H1 (cell line): ENCODE results near the gene CRNKL1. TPM values are rescaled to one million over a fixed set of nuclear protein-coding genes. Genes with fewer than 3 reads are reported as not detected.

Experiments
- CTCF ChIA-PET: fragments of 300-600 bp; sonication (Branson Sonifier 250); formaldehyde crosslinking; loops from one replicate; lab custom pipeline; 2021; ENCODE audit not compliant: partially characterized antibody; lab: Charles Lee
- POLR2A ChIA-PET: fragments of 300-600 bp; sonication (Branson Sonifier 250); formaldehyde crosslinking; loops from one replicate; lab custom pipeline; 2021; ENCODE audit warnings: inconsistent platforms; ENCODE audit not compliant: partially characterized antibody; lab: Charles Lee
- DNase-seq, 2 experiments: peaks; one replicate each; pipeline versions ENCODE4 v3.0.0 to v3.0.0-alpha.2; 2010 to 2022; ENCODE audit warnings: low spot score in 2 of 2, low read depth in 1 of 2, mixed read lengths in 1 of 2
- FAIRE-seq: peaks from 2 replicates; lab custom pipeline; 2011; peaks lifted over from hg19 to GRCh38; lab: Jason Lieb, UNC
- H2AFZ ChIP-seq: 2 replicates; pipeline ENCODE4 v1.8.1; 2012; ENCODE audit warnings: low read length, inconsistent platforms
- H2AK5ac ChIP-seq: 2 replicates; pipeline ENCODE4 v1.6.1; 2013; ENCODE audit warnings: low read depth, low read length
- H2BK120ac ChIP-seq: replicated peaks from 2 replicates; pipeline ENCODE3; 2013; ENCODE audit warnings: low read depth, low read length, inconsistent platforms
- H2BK12ac ChIP-seq: 2 replicates; pipeline ENCODE4 v1.6.1; 2013; ENCODE audit warnings: low read depth, low read length
- H2BK15ac ChIP-seq: 2 replicates; pipeline ENCODE4 v1.6.1; 2013; ENCODE audit warnings: low read length
- H2BK20ac ChIP-seq: 2 replicates; pipeline ENCODE4 v1.6.1; 2013; ENCODE audit warnings: low read length
- H2BK5ac ChIP-seq: 2 replicates; pipeline ENCODE4 v1.6.1; 2013; ENCODE audit warnings: low read depth, low read length
- H3K14ac ChIP-seq: 2 replicates; pipeline ENCODE4 v1.6.1; 2013; ENCODE audit warnings: inconsistent platforms; ENCODE audit not compliant: insufficient read length
- H3K18ac ChIP-seq: 2 replicates; pipeline ENCODE4 v1.6.1; 2013; ENCODE audit warnings: low read length; ENCODE audit errors: extremely low read depth
- H3K23ac ChIP-seq: 2 replicates; pipeline ENCODE4 v1.6.1; 2013; ENCODE audit warnings: inconsistent platforms; ENCODE audit not compliant: insufficient read length
- H3K23me2 ChIP-seq: 2 replicates; pipeline ENCODE4 v1.6.1; 2013; ENCODE audit warnings: low read depth, low read length
- H3K27ac ChIP-seq: 2 replicates; pipeline ENCODE4 v1.6.1; 2011; ENCODE audit warnings: low read depth, low read length, inconsistent platforms
- H3K27me3 ChIP-seq, 4 experiments: replicated peaks in 1 of 4; 1 replicate in 1 of 4; 2 replicates in 3 of 4; pipeline versions ENCODE4 v1.6.1 to v1.8.1; 2011 to 2013; ENCODE audit warnings: low read length in 3 of 4, mild to moderate bottlenecking in 3 of 4, inconsistent platforms in 2 of 4, mixed read lengths in 2 of 4, moderate library complexity in 1 of 4; ENCODE audit not compliant: control insufficient read depth in 3 of 4, insufficient read depth in 3 of 4; ENCODE audit errors: extremely low read depth in 1 of 4
- H3K36me3 ChIP-seq, 4 experiments: 2 replicates each; pipeline versions ENCODE4 v1.6.1 to v1.8.1; 2011 to 2013; ENCODE audit warnings: mild to moderate bottlenecking in 4 of 4, low read length in 3 of 4, moderate library complexity in 2 of 4, control low read depth in 1 of 4, inconsistent platforms in 1 of 4; ENCODE audit not compliant: insufficient read depth in 4 of 4, control insufficient read depth in 2 of 4
- H3K4ac ChIP-seq: replicated peaks from 2 replicates; pipeline ENCODE3; 2013; ENCODE audit warnings: low read length, low read depth, mixed read lengths, inconsistent platforms; ENCODE audit not compliant: insufficient read length
- H3K4me1 ChIP-seq, 4 experiments: replicated peaks in 1 of 4; 1 replicate in 1 of 4; 2 replicates in 3 of 4; pipeline versions ENCODE4 v1.6.1 to v1.8.1; 2011 to 2013; ENCODE audit warnings: low read length in 3 of 4, inconsistent platforms in 2 of 4, mixed read lengths in 1 of 4; ENCODE audit not compliant: insufficient read depth in 4 of 4, control insufficient read depth in 3 of 4
- H3K4me2 ChIP-seq, 2 experiments: 2 replicates each; pipeline versions ENCODE4 v1.6.1 to v1.8.1; 2011 to 2013; ENCODE audit warnings: low read depth in 2 of 2, low read length in 2 of 2, control low read depth in 1 of 2, inconsistent platforms in 1 of 2, mild to moderate bottlenecking in 1 of 2; ENCODE audit not compliant: insufficient read depth in 1 of 2
- H3K4me3 ChIP-seq, 4 experiments: fragments of 200-600, 300-600 bp in 1 of 4; sonication (generic), shearing (Covaris generic), sonication (Bioruptor Twin) in 1 of 4; 2 replicates each; pipeline versions ENCODE4 v1.5.1 to v1.8.1; 2011 to 2016; ENCODE audit warnings: low read length in 4 of 4, low read depth in 3 of 4, control low read depth in 2 of 4, inconsistent platforms in 2 of 4, mild to moderate bottlenecking in 2 of 4, mixed read lengths in 1 of 4, moderate library complexity in 1 of 4; ENCODE audit not compliant: insufficient read depth in 2 of 4; ENCODE audit errors: extremely low read depth in 1 of 4
- H3K56ac ChIP-seq: replicated peaks from 2 replicates; pipeline ENCODE3; 2013; ENCODE audit warnings: low read depth, mild to moderate bottlenecking, mixed read lengths, low read length, inconsistent platforms; ENCODE audit not compliant: insufficient read length
- H3K79me1 ChIP-seq: 2 replicates; pipeline ENCODE4 v1.6.1; 2013; ENCODE audit warnings: low read depth, low read length, control low read depth
- H3K79me2 ChIP-seq, 2 experiments: 2 replicates each; pipeline versions ENCODE4 v1.6.1 to v1.8.1; 2012 to 2013; ENCODE audit warnings: low read length in 2 of 2, mild to moderate bottlenecking in 2 of 2, inconsistent platforms in 1 of 2; ENCODE audit not compliant: insufficient read depth in 2 of 2, control insufficient read depth in 1 of 2
- H3K9ac ChIP-seq, 4 experiments: replicated peaks in 1 of 4; 1 replicate in 1 of 4; 2 replicates in 3 of 4; pipeline versions ENCODE4 v1.6.1 to v1.8.1; 2011 to 2013; ENCODE audit warnings: low read depth in 3 of 4, low read length in 3 of 4, control low read depth in 2 of 4, mild to moderate bottlenecking in 2 of 4, moderate library complexity in 2 of 4, inconsistent platforms in 1 of 4; ENCODE audit errors: extremely low read depth in 1 of 4
- H3K9me3 ChIP-seq, 2 experiments: 2 replicates each; pipeline versions ENCODE4 v1.6.1 to v1.8.1; 2012 to 2013; ENCODE audit warnings: mild to moderate bottlenecking in 2 of 2, moderate library complexity in 2 of 2, control low read depth in 1 of 2, inconsistent platforms in 1 of 2, low read depth in 1 of 2, low read length in 1 of 2, mixed read lengths in 1 of 2; ENCODE audit not compliant: insufficient read depth in 2 of 2
- H4K20me1 ChIP-seq, 2 experiments: replicated peaks in 1 of 2; 2 replicates each; pipeline versions ENCODE3 to v1.8.1; 2011 to 2013; ENCODE audit warnings: inconsistent platforms in 2 of 2, low read length in 2 of 2, mild to moderate bottlenecking in 1 of 2; ENCODE audit not compliant: insufficient read depth in 2 of 2, control insufficient read depth in 1 of 2
- H4K5ac ChIP-seq: 2 replicates; pipeline ENCODE4 v1.6.1; 2013; ENCODE audit warnings: low read length, low read depth, mixed read lengths, inconsistent platforms; ENCODE audit not compliant: insufficient read length
- H4K8ac ChIP-seq: 2 replicates; pipeline ENCODE4 v1.8.0; 2013; ENCODE audit warnings: mild to moderate bottlenecking, moderate library complexity, low read length, inconsistent platforms; ENCODE audit not compliant: insufficient read depth; ENCODE audit errors: extremely low read depth
- H4K91ac ChIP-seq: replicated peaks from 2 replicates; pipeline ENCODE3; 2013; ENCODE audit warnings: low read length, mixed read lengths, inconsistent platforms; ENCODE audit not compliant: insufficient read length
- ATF2 ChIP-seq: IDR thresholded peaks from 2 replicates; pipeline ENCODE4 v1.6.1; 2012; ENCODE audit warnings: low read length, inconsistent platforms
- BCL11A ChIP-seq, 2 experiments: IDR thresholded peaks; one replicate each; pipeline ENCODE4 v1.6.1; 2011; ENCODE audit warnings: low read depth in 2 of 2, low read length in 2 of 2, mild to moderate bottlenecking in 2 of 2
- CREB1 ChIP-seq: IDR thresholded peaks from 2 replicates; pipeline ENCODE4 v1.6.1; 2012; ENCODE audit warnings: inconsistent platforms
- GTF2F1 ChIP-seq: IDR thresholded peaks from 2 replicates; pipeline ENCODE4 v1.6.1; 2012; ENCODE audit warnings: low read depth, low read length, improper control_type of control experiment, borderline replicate concordance
- HDAC6 ChIP-seq: IDR thresholded peaks from one replicate; pipeline ENCODE4 v1.7.1; 2012; ENCODE audit warnings: low read depth, mild to moderate bottlenecking, inconsistent platforms, low read length, moderate library complexity
- KDM1A ChIP-seq: fragments of 200-600, 300-600 bp; sonication (generic); IDR thresholded peaks from 2 replicates; pipeline ENCODE4 v1.7.1; 2016; ENCODE audit warnings: mild to moderate bottlenecking, low read length, borderline replicate concordance
- RNF2 ChIP-seq: fragments of 200-900, 300-1000 bp; sonication (generic); IDR thresholded peaks from 2 replicates; pipeline ENCODE4 v1.7.1; 2016; ENCODE audit warnings: borderline replicate concordance, low read depth, mild to moderate bottlenecking, antibody characterized with exemption, low read length; ENCODE audit not compliant: poor library complexity, severe bottlenecking; ENCODE audit errors: missing control alignments
- SIRT6 ChIP-seq: IDR thresholded peaks from one replicate; pipeline ENCODE4 v1.7.1; 2012; ENCODE audit warnings: low read length, inconsistent platforms
- SRF ChIP-seq: IDR thresholded peaks from 2 replicates; pipeline ENCODE4 v1.6.1; 2011; ENCODE audit warnings: mild to moderate bottlenecking, low read depth, low read length, moderate library complexity
- TAF7 ChIP-seq: optimal IDR thresholded peaks from 2 replicates; pipeline ENCODE3; 2011; ENCODE audit warnings: low read depth, mild to moderate bottlenecking, inconsistent platforms, low read length, moderate library complexity, borderline replicate concordance
- TBP ChIP-seq: IDR thresholded peaks from 2 replicates; pipeline ENCODE4 v1.6.1; 2011; ENCODE audit warnings: low read depth, low read length, improper control_type of control experiment
- WGBS, 2 experiments: shearing (Covaris generic) in 1 of 2; methylation state at CpG; one replicate each; pipeline versions ENCODE4 v1.1.6 to v1.1.7; 2013 to 2015; ENCODE audit warnings: low lambda C conversion rate in 2 of 2, mixed read lengths in 2 of 2, inconsistent platforms in 1 of 2, low coverage in 1 of 2, missing lambda C conversion rate in 1 of 2; ENCODE audit not compliant: insufficient replicate concordance in 2 of 2, insufficient coverage in 1 of 2, insufficient read length in 1 of 2; ENCODE audit errors: extremely low coverage in 1 of 2, missing lambda C conversion rate in 1 of 2; 5-methylcytosine and 5-hydroxymethylcytosine counted together
- polyA plus RNA-seq, 7 experiments: library from polyadenylated mRNA; depleted of rRNA in 3 of 7; stranded (reverse) in 5 of 7; unstranded in 2 of 7; fragments of >200 nt in 5 of 7; fragments of 200-250 nt in 2 of 7; gene quantifications; 1 replicate in 5 of 7; 2 replicates in 1 of 7; 4 replicates in 1 of 7; pipeline versions ENCODE4 v1.2.1 to v1.2.3, GENCODE V29; 2011 to 2013; ENCODE audit warnings: missing spikeins in 2 of 7, mixed read lengths in 2 of 7
- total RNA-seq: library from RNA; stranded (reverse); fragmentation: NEBNext Ultra II Directional; extraction: Animal tissue kit (Norgen Biotek cat#: 25700); gene quantifications from 2 replicates; pipeline ENCODE4 v1.2.1, GENCODE V29; 2021
- TF ChIP-seq, protein P1 (sequence below): IDR thresholded peaks from 2 replicates; pipeline ENCODE4 v1.6.1; 2012; ENCODE audit warnings: inconsistent platforms

CRNKL1 gene
- total and polyA plus RNA-seq, 2 of the 8 experiments (the other 6 are each of a cell fraction or from before 2014, with no cell fraction given), result 4.0 to 26.5 TPM

DNA sequence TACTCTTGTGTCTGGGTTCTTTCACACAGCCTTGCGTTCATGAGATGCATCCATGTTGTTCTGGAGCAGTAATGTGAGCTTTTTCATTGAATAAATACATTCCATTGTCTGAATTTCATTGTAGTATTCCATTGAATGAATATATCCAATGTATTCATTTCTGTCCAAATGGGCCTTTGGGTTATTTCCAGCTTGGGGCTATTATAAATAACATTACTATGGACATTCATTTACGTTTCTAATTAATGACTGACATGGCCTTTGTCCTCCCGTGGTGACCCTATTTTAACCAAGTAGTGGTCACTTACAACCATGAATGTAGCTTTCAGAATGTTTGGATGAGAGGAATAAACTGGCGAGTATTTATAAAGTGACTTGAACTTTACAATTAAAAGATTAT lies 65.2 kb downstream of the CRNKL1 start:
- Histone ChIP-seq H3K79me2 (no peaks in the 10 kb centered on the region), H2AFZ (no peak overlapping the region), H3K9ac (no peak overlapping the region), H3K4me3 (no peak overlapping the region), H3K79me1 (no peaks in the 10 kb centered on the region), H2BK12ac (no peak overlapping the region), H3K23me2 (no peaks in the 10 kb centered on the region), H3K27me3 (no peaks in the 10 kb centered on the region; a peak in 1 of 7 replicates), H4K20me1 (no peaks in the 10 kb centered on the region), H2BK120ac (no peak overlapping the region), H3K4me2 (no peak overlapping the region), H2BK20ac (no peak overlapping the region), H3K4ac (no peak overlapping the region), H2BK5ac (no peak overlapping the region), H3K18ac (no peak overlapping the region), H4K5ac (no peak overlapping the region), H2AK5ac (no peak overlapping the region), H3K27ac (no peak overlapping the region), H4K8ac (no peak overlapping the region), H3K14ac (no peak overlapping the region), H3K56ac (no peak overlapping the region), H3K23ac (no peak overlapping the region), H3K4me1 (no peaks in the 10 kb centered on the region), H3K36me3 (no peaks in the 10 kb centered on the region), H2BK15ac (no peak overlapping the region), H3K9me3 (no peaks in the 10 kb centered on the region), H4K91ac (no peak overlapping the region)
- no peak for FAIRE-seq
- CTCF ChIA-PET, result interaction anchor here (0.9 kb wide), 1 partner anchor 202 kb away, joined by 3 read pairs; no protein-coding TSS in a partner anchor
- WGBS, 2 experiments, result 86% methylated on average over 4 of the region's 4 CpGs; no CpG with 5 or more reads in 1 of the 2 experiments
- POLR2A ChIA-PET, result no interaction called here
- DNase-seq, result no peak
- TF ChIP-seq CREB1 (no peak), GTF2F1 (no peak), TBP (no peak), BCL11A (IDR thresholded peaks at IDR 0.05; ENCODE audit: low read depth in 2 of 2, low read length in 2 of 2) (no peak), HDAC6 (no peak), SIRT6 (no peak), SRF (no peak), RNF2 (no peak), TAF7 (no peak), KDM1A (no peak), ATF2 (no peak)
- TF ChIP-seq, protein P1, sequence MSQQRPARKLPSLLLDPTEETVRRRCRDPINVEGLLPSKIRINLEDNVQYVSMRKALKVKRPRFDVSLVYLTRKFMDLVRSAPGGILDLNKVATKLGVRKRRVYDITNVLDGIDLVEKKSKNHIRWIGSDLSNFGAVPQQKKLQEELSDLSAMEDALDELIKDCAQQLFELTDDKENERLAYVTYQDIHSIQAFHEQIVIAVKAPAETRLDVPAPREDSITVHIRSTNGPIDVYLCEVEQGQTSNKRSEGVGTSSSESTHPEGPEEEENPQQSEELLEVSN, result no peak
